GM12878 (cell line): ENCODE measurements around the gene SPATA32. TPM values are rescaled to one million over a fixed set of nuclear protein-coding genes. Genes with fewer than 3 reads are reported as not detected.

ENCODE experiments used
- ATAC-seq: fragments of 200-7000 bp; cut with Tn5 transposase; 3 replicates; pipeline ENCODE4 v1.9.1; 2020; ENCODE audit warnings: mild to moderate bottlenecking, moderate library complexity
- BruUV-seq: library from RNA; stranded (reverse); fragments of 400-500 nt; replicated peaks from 2 replicates; lab custom pipeline; 2021; lab: Mats Ljungman, UMichigan
- CTCF ChIA-PET: fragments of 300-600 bp; sonication (Branson Sonifier 250); formaldehyde crosslinking; extraction: SDS; loops from one replicate; lab custom pipeline; 2021; ENCODE audit warnings: inconsistent platforms; lab: Yijun Ruan, JAX
- POLR2A ChIA-PET: fragments of 350-600 bp; formaldehyde crosslinking; extraction: SDS; loops from one replicate; lab custom pipeline; 2021; ENCODE audit warnings: inconsistent platforms; lab: Charles Lee
- RAD21 ChIA-PET: fragments of 300-600 bp; sonication (Branson Sonifier 250); formaldehyde crosslinking; loops from one replicate; lab custom pipeline; 2023; ENCODE audit warnings: antibody characterized with exemption; ENCODE audit not compliant: unreplicated experiment; lab: Charles Lee
- SMC1A ChIA-PET: fragments of 300-600 bp; sonication (Branson Sonifier 250); formaldehyde crosslinking; loops from one replicate; lab custom pipeline; 2023; ENCODE audit not compliant: unreplicated experiment, uncharacterized antibody; lab: Charles Lee
- DNase-seq: peaks from one replicate; pipeline ENCODE4 v3.0.0-alpha.2; 2011; ENCODE audit warnings: low read depth, low spot score
- FAIRE-seq: peaks from 3 replicates; lab custom pipeline; 2011; peaks lifted over from hg19 to GRCh38; lab: Jason Lieb, UNC
- H2AFZ ChIP-seq: 2 replicates; pipeline ENCODE4 v1.6.0; 2011; ENCODE audit warnings: low read depth, low read length, control low read depth; ENCODE audit not compliant: control insufficient read depth
- H3K27ac ChIP-seq: 2 replicates; pipeline ENCODE4 v1.5.1; 2011; ENCODE audit warnings: control low read depth; ENCODE audit not compliant: control insufficient read depth, insufficient read depth
- H3K27me3 ChIP-seq, 2 experiments: replicated peaks in 1 of 2; 2 replicates each; pipeline versions ENCODE4 v1.6.0 to v1.6.1; 2011; ENCODE audit warnings: low read length in 1 of 2; ENCODE audit not compliant: control insufficient read depth in 2 of 2, insufficient read depth in 2 of 2
- H3K36me3 ChIP-seq, 2 experiments: 2 replicates each; pipeline ENCODE4 v1.5.1; 2011; ENCODE audit warnings: low read length in 1 of 2; ENCODE audit not compliant: control insufficient read depth in 2 of 2, insufficient read depth in 2 of 2
- H3K4me1 ChIP-seq: 2 replicates; pipeline ENCODE4 v1.6.1; 2011; ENCODE audit warnings: mild to moderate bottlenecking, low read length, moderate library complexity, mixed read lengths; ENCODE audit not compliant: control insufficient read depth, insufficient read depth
- H3K4me2 ChIP-seq: 2 replicates; pipeline ENCODE4 v1.6.0; 2011; ENCODE audit warnings: control low read depth; ENCODE audit not compliant: control insufficient read depth, insufficient read depth
- H3K4me3 ChIP-seq: fragments of 200-600 bp; sonication (generic); 2 replicates; pipeline ENCODE4 v1.5.1; 2016
- H3K79me2 ChIP-seq: 2 replicates; pipeline ENCODE4 v1.6.0; 2011; ENCODE audit warnings: low read length; ENCODE audit not compliant: control insufficient read depth, insufficient read depth
- H3K9ac ChIP-seq: 2 replicates; pipeline ENCODE4 v1.8.0; 2011; ENCODE audit warnings: low read length, control low read depth, mixed read lengths; ENCODE audit not compliant: control insufficient read depth, insufficient read depth
- H3K9me3 ChIP-seq: replicated peaks from 3 replicates; pipeline ENCODE4 v1.5.1; 2011; ENCODE audit warnings: mild to moderate bottlenecking, low read length; ENCODE audit not compliant: control insufficient read depth, insufficient read depth
- H4K20me1 ChIP-seq: 2 replicates; pipeline ENCODE4 v1.6.0; 2011; ENCODE audit not compliant: control insufficient read depth, insufficient read depth
- CREB1 ChIP-seq: IDR thresholded peaks from 2 replicates; pipeline ENCODE4 v1.6.1; 2012; ENCODE audit warnings: low read depth, mild to moderate bottlenecking, inconsistent platforms
- POLR2A ChIP-seq: IDR thresholded peaks from 2 replicates; pipeline ENCODE4 v1.6.1; 2011; ENCODE audit warnings: low read depth, mild to moderate bottlenecking, low read length
- POLR2AphosphoS2 ChIP-seq: IDR thresholded peaks from 2 replicates; pipeline ENCODE4 v1.6.1; 2011; ENCODE audit warnings: low read depth, mild to moderate bottlenecking, low read length, improper control_type of control experiment, moderate library complexity
- WGBS: methylation state at CpG from one replicate; pipeline ENCODE4 v1.1.6; 2016; ENCODE audit warnings: low lambda C conversion rate; ENCODE audit not compliant: insufficient replicate concordance, insufficient coverage; ENCODE audit errors: missing lambda C conversion rate; 5-methylcytosine and 5-hydroxymethylcytosine counted together
- in situ Hi-C: fragments of 300-500 bp; cut with MboI; formaldehyde crosslinking; loops from 9 replicates; pipeline ENCODE4 v1.14.3; 2018; ENCODE audit warnings: mixed read lengths
- intact Hi-C: fragments of 100-400 bp; cut with micrococcal nuclease; formaldehyde crosslinking; loops from one replicate; pipeline ENCODE4 v1.14.2; 2022; ENCODE audit not compliant: unreplicated experiment
- polyA plus RNA-seq, 11 experiments: library from polyadenylated mRNA; depleted of rRNA in 4 of 11; unstranded in 6 of 11; stranded (reverse) in 5 of 11; fragments of >200 nt; fragmentation: Nextera tagmentation in 4 of 11; fragmentation: Illumina TruSeq in 1 of 11; extraction: Ambion mirVana in 4 of 11; extraction: Trizol in 1 of 11; gene quantifications; 1 replicate in 1 of 11; 2 replicates in 10 of 11; pipeline versions ENCODE4 v1.2.1 to v1.2.3, GENCODE V29; 2011 to 2016; ENCODE audit warnings: inconsistent platforms in 2 of 11, missing spikeins in 2 of 11, low read depth in 1 of 11
- total RNA-seq, 4 experiments: library from RNA; depleted of rRNA in 3 of 4; stranded (reverse); fragments of >200 nt in 3 of 4; fragmentation: Illumina TruSeq in 1 of 4; extraction: Trizol in 1 of 4; gene quantifications; 2 replicates each; pipeline versions ENCODE4 v1.2.1 to v1.2.3, GENCODE V29; 2013 to 2021
- TF ChIP-seq, protein P1 (sequence below): IDR thresholded peaks from 2 replicates; pipeline ENCODE4 v1.6.1; 2012; ENCODE audit warnings: improper control_type of control experiment, low read depth, low read length; ENCODE audit not compliant: insufficient replicate concordance

The SPATA32 gene
- total and polyA plus RNA-seq, 10 of the 15 experiments (the other 5 are each of a cell fraction or from before 2014, with no cell fraction given) = 0.03 to 0.35 (median 0.11) TPM; not detected in 3

DNA sequence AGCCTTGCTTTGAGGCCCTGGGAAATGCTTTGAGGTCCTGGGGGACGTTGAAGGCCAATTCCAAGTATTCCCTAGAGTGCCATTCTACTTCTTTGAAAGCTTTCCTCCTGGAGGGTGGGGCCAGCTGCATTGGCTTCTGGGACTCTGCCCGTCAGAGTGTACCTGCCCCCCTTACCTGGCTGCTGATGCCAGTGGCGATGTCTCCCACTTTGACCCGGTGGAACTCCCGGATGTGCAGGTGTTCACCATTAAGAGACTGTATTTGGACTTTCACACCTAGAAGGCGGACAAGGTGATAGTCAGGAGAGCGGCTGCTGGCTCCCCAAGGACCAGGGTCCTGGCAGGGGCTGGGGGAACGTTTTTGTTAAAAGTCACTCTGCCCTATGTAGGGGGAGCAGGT, 3.1 kb upstream of the SPATA32 start (continued):
- TF ChIP-seq, protein P1, sequence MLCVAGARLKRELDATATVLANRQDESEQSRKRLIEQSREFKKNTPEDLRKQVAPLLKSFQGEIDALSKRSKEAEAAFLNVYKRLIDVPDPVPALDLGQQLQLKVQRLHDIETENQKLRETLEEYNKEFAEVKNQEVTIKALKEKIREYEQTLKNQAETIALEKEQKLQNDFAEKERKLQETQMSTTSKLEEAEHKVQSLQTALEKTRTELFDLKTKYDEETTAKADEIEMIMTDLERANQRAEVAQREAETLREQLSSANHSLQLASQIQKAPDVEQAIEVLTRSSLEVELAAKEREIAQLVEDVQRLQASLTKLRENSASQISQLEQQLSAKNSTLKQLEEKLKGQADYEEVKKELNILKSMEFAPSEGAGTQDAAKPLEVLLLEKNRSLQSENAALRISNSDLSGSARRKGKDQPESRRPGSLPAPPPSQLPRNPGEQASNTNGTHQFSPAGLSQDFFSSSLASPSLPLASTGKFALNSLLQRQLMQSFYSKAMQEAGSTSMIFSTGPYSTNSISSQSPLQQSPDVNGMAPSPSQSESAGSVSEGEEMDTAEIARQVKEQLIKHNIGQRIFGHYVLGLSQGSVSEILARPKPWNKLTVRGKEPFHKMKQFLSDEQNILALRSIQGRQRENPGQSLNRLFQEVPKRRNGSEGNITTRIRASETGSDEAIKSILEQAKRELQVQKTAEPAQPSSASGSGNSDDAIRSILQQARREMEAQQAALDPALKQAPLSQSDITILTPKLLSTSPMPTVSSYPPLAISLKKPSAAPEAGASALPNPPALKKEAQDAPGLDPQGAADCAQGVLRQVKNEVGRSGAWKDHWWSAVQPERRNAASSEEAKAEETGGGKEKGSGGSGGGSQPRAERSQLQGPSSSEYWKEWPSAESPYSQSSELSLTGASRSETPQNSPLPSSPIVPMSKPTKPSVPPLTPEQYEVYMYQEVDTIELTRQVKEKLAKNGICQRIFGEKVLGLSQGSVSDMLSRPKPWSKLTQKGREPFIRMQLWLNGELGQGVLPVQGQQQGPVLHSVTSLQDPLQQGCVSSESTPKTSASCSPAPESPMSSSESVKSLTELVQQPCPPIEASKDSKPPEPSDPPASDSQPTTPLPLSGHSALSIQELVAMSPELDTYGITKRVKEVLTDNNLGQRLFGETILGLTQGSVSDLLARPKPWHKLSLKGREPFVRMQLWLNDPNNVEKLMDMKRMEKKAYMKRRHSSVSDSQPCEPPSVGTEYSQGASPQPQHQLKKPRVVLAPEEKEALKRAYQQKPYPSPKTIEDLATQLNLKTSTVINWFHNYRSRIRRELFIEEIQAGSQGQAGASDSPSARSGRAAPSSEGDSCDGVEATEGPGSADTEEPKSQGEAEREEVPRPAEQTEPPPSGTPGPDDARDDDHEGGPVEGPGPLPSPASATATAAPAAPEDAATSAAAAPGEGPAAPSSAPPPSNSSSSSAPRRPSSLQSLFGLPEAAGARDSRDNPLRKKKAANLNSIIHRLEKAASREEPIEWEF = no peak

DNA sequence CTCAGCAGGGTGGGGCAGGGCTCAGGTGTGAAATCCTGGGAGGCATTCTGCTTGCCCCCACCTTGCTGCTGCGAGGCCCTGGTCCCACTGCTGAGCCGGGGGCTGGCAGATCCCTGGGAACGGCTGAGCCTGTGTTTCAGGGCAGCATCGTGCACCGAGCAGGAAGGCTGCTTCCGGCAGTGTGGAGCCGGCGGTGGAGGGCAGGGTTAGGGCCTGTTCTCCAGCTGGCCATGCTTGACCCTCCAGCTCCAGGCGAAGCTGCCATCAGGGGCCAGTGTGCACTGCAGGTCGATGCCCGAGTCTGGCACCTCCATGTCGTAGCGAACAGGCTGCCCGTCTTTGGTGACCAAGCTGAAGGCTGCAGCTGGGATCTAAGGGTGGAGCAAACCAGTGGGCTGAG, 2.5 kb upstream of the SPATA32 start:
- Histone ChIP-seq H3K9me3 (no peaks in the 10 kb centered on the region), H3K4me3 (no peak overlapping the region), H3K36me3 (peaks cover 28 to 37% of the 10 kb centered on the region in 2 experiments), H3K4me2 (no peak overlapping the region), H3K9ac (no peak overlapping the region), H3K27me3 (no peaks in the 10 kb centered on the region), H4K20me1 (0 out of 2 replicates have a peak, but pooled peaks cover 2% of the 10 kb centered on the region), H3K4me1 (peaks cover 17% of the 10 kb centered on the region), H3K27ac (no peak overlapping the region), H3K79me2 (no peaks in the 10 kb centered on the region), H2AFZ (no peak overlapping the region)
- ATAC-seq (no peak), DNase-seq (no peak), FAIRE-seq (no peak)
- in situ Hi-C loops (loop anchor here (25.0 kb wide), 1 partner anchor 348 kb away; no protein-coding TSS in a partner anchor), intact Hi-C loops (no loop called here)
- RAD21 ChIA-PET = no interaction called here
- 96% methylated on average over 14 of the region's 14 CpGs for WGBS
- no TSS peak for BruUV-seq
- peak; percentile 58; the same call in 1 of the 2 replicates for TF ChIP-seq POLR2A
- TF ChIP-seq CREB1 = no peak
- 0 out of 2 replicates have a peak, but pooled peaks have one; percentile 33 for TF ChIP-seq POLR2AphosphoS2
- CTCF ChIA-PET = interaction anchor here (0.6 kb wide), 1 partner anchor 13 kb away, joined by 3 read pairs; no protein-coding TSS in a partner anchor
- SMC1A ChIA-PET = no interaction called here
- POLR2A ChIA-PET = no interaction called here
